ENCODE results near the gene DEPP1. TPM values are rescaled to one million over a fixed set of nuclear protein-coding genes. Genes with fewer than 3 reads are reported as not detected.

DEPP1 gene
- total RNA-seq, 2 donors from 2014 or later, result 0.27 to 1.4 TPM

- no peaks in the 10 kb centered on the region for H3K27me3 Mint-ChIP-seq
- H3K4me3 Mint-ChIP-seq, result no peak overlapping the region
- ATAC-seq (no peak), DNase-seq (no peak)
- H3K36me3 Mint-ChIP-seq (ENCODE audit: low read depth), result no peaks in the 10 kb centered on the region
- no peaks in the 10 kb centered on the region for H3K9me3 ChIP-seq (ENCODE audit: control insufficient read depth, low read length, poor library complexity, severe bottlenecking)
- peaks cover 7% of the 10 kb centered on the region for H3K4me1 Mint-ChIP-seq
- H3K27ac Mint-ChIP-seq, result no peak overlapping the region
These were observed 39.7 kb downstream of the DEPP1 start for GRCh38 chr10:44938956-44939355.

- Mint-ChIP-seq H3K27me3 (no peaks in the 10 kb centered on the region), H3K4me3 (no peak overlapping the region), H3K4me1 (peaks cover 7% of the 10 kb centered on the region), H3K27ac (no peak overlapping the region), H3K36me3 (ENCODE audit: low read depth) (no peaks in the 10 kb centered on the region)
- no peaks in the 10 kb centered on the region for H3K9me3 ChIP-seq (ENCODE audit: control insufficient read depth, low read length, poor library complexity, severe bottlenecking)
- ATAC-seq, result no peak
- no peak for DNase-seq
These were observed 41.2 kb downstream of the DEPP1 start for GRCh38 chr10:44937196-44938005.

- Mint-ChIP-seq H3K27ac (no peak overlapping the region), H3K4me3 (no peak overlapping the region), H3K4me1 (peaks cover 7% of the 10 kb centered on the region), H3K36me3 (ENCODE audit: low read depth) (no peaks in the 10 kb centered on the region), H3K27me3 (no peaks in the 10 kb centered on the region)
- DNase-seq, result no peak
- H3K9me3 ChIP-seq (ENCODE audit: control insufficient read depth, low read length, poor library complexity, severe bottlenecking), result no peaks in the 10 kb centered on the region
- no peak for ATAC-seq
These were observed 42.2 kb downstream of the DEPP1 start for GRCh38 chr10:44936314-44936975.

GRCh38 chr10:44935966-44936295 is 42.7 kb downstream of the DEPP1 start:
- peaks cover 7% of the 10 kb centered on the region for H3K4me1 Mint-ChIP-seq
- H3K36me3 Mint-ChIP-seq (ENCODE audit: low read depth), result no peaks in the 10 kb centered on the region
- ATAC-seq (no peak), DNase-seq (no peak)
- no peak overlapping the region for H3K27ac Mint-ChIP-seq
- no peak overlapping the region for H3K4me3 Mint-ChIP-seq
- H3K9me3 ChIP-seq (ENCODE audit: control insufficient read depth, low read length, poor library complexity, severe bottlenecking), result no peaks in the 10 kb centered on the region
- H3K27me3 Mint-ChIP-seq, result peaks cover 5% of the 10 kb centered on the region

GRCh38 chr10:44935201-44935965 is 43.2 kb downstream of the DEPP1 start:
- peaks cover 8% of the 10 kb centered on the region for H3K27me3 Mint-ChIP-seq
- H3K9me3 ChIP-seq (ENCODE audit: control insufficient read depth, low read length, poor library complexity, severe bottlenecking), result no peaks in the 10 kb centered on the region
- DNase-seq, result no peak
- ATAC-seq, result no peak
- H3K27ac Mint-ChIP-seq, result no peak overlapping the region
- H3K4me1 Mint-ChIP-seq, result peaks cover 7% of the 10 kb centered on the region
- no peaks in the 10 kb centered on the region for H3K36me3 Mint-ChIP-seq (ENCODE audit: low read depth)
- H3K4me3 Mint-ChIP-seq, result no peak overlapping the region

GRCh38 chr10:44934416-44935200 is 44.0 kb downstream of the DEPP1 start:
- peaks cover 13% of the 10 kb centered on the region for H3K27me3 Mint-ChIP-seq
- H3K36me3 Mint-ChIP-seq (ENCODE audit: low read depth), result no peaks in the 10 kb centered on the region
- peaks cover 7% of the 10 kb centered on the region for H3K4me1 Mint-ChIP-seq
- H3K4me3 Mint-ChIP-seq, result no peak overlapping the region
- no peak overlapping the region for H3K27ac Mint-ChIP-seq
- DNase-seq, result no peak
- no peaks in the 10 kb centered on the region for H3K9me3 ChIP-seq (ENCODE audit: control insufficient read depth, low read length, poor library complexity, severe bottlenecking)
- no peak for ATAC-seq

GRCh38 chr10:44933451-44934321 is 44.9 kb downstream of the DEPP1 start:
- no peaks in the 10 kb centered on the region for H3K36me3 Mint-ChIP-seq (ENCODE audit: low read depth)
- no peak for ATAC-seq
- peaks cover 14% of the 10 kb centered on the region for H3K27me3 Mint-ChIP-seq
- H3K4me1 Mint-ChIP-seq, result peaks cover 7% of the 10 kb centered on the region
- no peaks in the 10 kb centered on the region for H3K9me3 ChIP-seq (ENCODE audit: control insufficient read depth, low read length, poor library complexity, severe bottlenecking)
- no peak for DNase-seq
- H3K27ac Mint-ChIP-seq, result no peak overlapping the region
- no peak overlapping the region for H3K4me3 Mint-ChIP-seq

- Mint-ChIP-seq H3K4me3 (no peak overlapping the region), H3K27ac (no peak overlapping the region), H3K4me1 (peaks cover 7% of the 10 kb centered on the region), H3K36me3 (ENCODE audit: low read depth) (no peaks in the 10 kb centered on the region), H3K27me3 (peaks cover 14% of the 10 kb centered on the region)
- ATAC-seq (peak; percentile 91), DNase-seq (peak; percentile 53 to 78 (median 68))
- H3K9me3 ChIP-seq (ENCODE audit: control insufficient read depth, low read length, poor library complexity, severe bottlenecking), result no peaks in the 10 kb centered on the region
These were observed 45.8 kb downstream of the DEPP1 start for GRCh38 chr10:44932517-44933450.

- ATAC-seq, result no peak
- H3K27me3 Mint-ChIP-seq, result peaks cover 14% of the 10 kb centered on the region
- H3K4me3 Mint-ChIP-seq, result no peak overlapping the region
- H3K36me3 Mint-ChIP-seq (ENCODE audit: low read depth), result no peaks in the 10 kb centered on the region
- peaks cover 7% of the 10 kb centered on the region for H3K4me1 Mint-ChIP-seq
- DNase-seq, result no peak
- no peak overlapping the region for H3K27ac Mint-ChIP-seq
- H3K9me3 ChIP-seq (ENCODE audit: control insufficient read depth, low read length, poor library complexity, severe bottlenecking), result no peaks in the 10 kb centered on the region
These were observed 46.7 kb downstream of the DEPP1 start for GRCh38 chr10:44931621-44932516.

- peaks cover 7% of the 10 kb centered on the region for H3K4me1 Mint-ChIP-seq
These were observed 47.5 kb downstream of the DEPP1 start for GRCh38 chr10:44930904-44931620.

More at GRCh38 chr10:44930904-44931620, 47.5 kb downstream of the DEPP1 start:
- no peak overlapping the region for H3K27ac Mint-ChIP-seq
- H3K4me3 Mint-ChIP-seq, result no peak overlapping the region
- ATAC-seq, result no peak
- no peaks in the 10 kb centered on the region for H3K9me3 ChIP-seq (ENCODE audit: control insufficient read depth, low read length, poor library complexity, severe bottlenecking)
- peaks cover 14% of the 10 kb centered on the region for H3K27me3 Mint-ChIP-seq
- no peaks in the 10 kb centered on the region for H3K36me3 Mint-ChIP-seq (ENCODE audit: low read depth)
- DNase-seq, result no peak

Measured in T-helper 17 cell (primary cell).